K562 (cell line): Measurements from ENCODE around the gene PSMB11. TPM values are rescaled to one million over a fixed set of nuclear protein-coding genes. Genes with fewer than 3 reads are reported as not detected.
A peak's percentile ranks its signal among the peaks of the same experiment; 100 is the strongest.

Experiments used
- ATAC-seq: fragments of 200-7000 bp; cut with Tn5 transposase; 3 replicates; pipeline ENCODE4 v1.9.1; 2020; ENCODE audit warnings: moderate library complexity
- BruUV-seq: library from RNA; stranded (reverse); fragments of 400-500 nt; replicated peaks from 2 replicates; lab custom pipeline; 2021; lab: Mats Ljungman, UMichigan
- CTCF ChIA-PET: fragments of 300-600 bp; formaldehyde crosslinking; extraction: SDS; loops from one replicate; lab custom pipeline; 2021; ENCODE audit warnings: low intra/inter-chr PET ratio; lab: Yijun Ruan, JAX
- POLR2A ChIA-PET: fragments of 300-600, 350-650 bp; sonication (Branson Sonifier 250); formaldehyde crosslinking; extraction: SDS; loops from one replicate; lab custom pipeline; 2021; ENCODE audit warnings: antibody characterized with exemption, inconsistent platforms; lab: Yijun Ruan, JAX
- DNase-seq, 4 experiments: peaks; one replicate each; pipeline versions ENCODE4 v3.0.0 to v3.0.0-alpha.2; 2011 to 2018; ENCODE audit warnings: low spot score in 3 of 4, mixed read lengths in 3 of 4; ENCODE audit errors: extremely low read depth in 1 of 4
- FAIRE-seq: peaks from 2 replicates; lab custom pipeline; 2011; peaks lifted over from hg19 to GRCh38; lab: Jason Lieb, UNC
- H2AFZ ChIP-seq: 2 replicates; pipeline ENCODE4 v1.6.0; 2011; ENCODE audit warnings: low read depth, low read length, control low read depth, inconsistent platforms
- H3K27ac ChIP-seq: fragments of 200-600 bp; 3 replicates; pipeline ENCODE4 v1.8.0; 2011; ENCODE audit warnings: low read depth, mild to moderate bottlenecking, control low read depth, inconsistent platforms, low read length, moderate library complexity, mixed read lengths; ENCODE audit errors: extremely low read depth
- H3K27me3 ChIP-seq, 2 experiments: fragments of 300-600 bp in 1 of 2; 2 replicates in 1 of 2; 3 replicates in 1 of 2; pipeline versions ENCODE4 v1.6.0 to v1.8.0; 2011; ENCODE audit warnings: inconsistent platforms in 2 of 2, low read length in 2 of 2, mild to moderate bottlenecking in 1 of 2, mixed read lengths in 1 of 2, moderate library complexity in 1 of 2; ENCODE audit not compliant: control insufficient read depth in 2 of 2, insufficient read depth in 2 of 2
- H3K36me3 ChIP-seq: fragments of 300-600 bp; 3 replicates; pipeline ENCODE4 v1.8.0; 2011; ENCODE audit warnings: mild to moderate bottlenecking, low read length, inconsistent platforms; ENCODE audit not compliant: control insufficient read depth, insufficient read depth
- H3K4me1 ChIP-seq, 2 experiments: fragments of 200-600 bp in 1 of 2; replicated peaks in 1 of 2; 2 replicates in 1 of 2; 3 replicates in 1 of 2; pipeline versions ENCODE4 v1.5.1 to v1.8.0; 2011; ENCODE audit warnings: inconsistent platforms in 2 of 2, low read length in 2 of 2, mild to moderate bottlenecking in 1 of 2, mixed read lengths in 1 of 2, moderate library complexity in 1 of 2; ENCODE audit not compliant: control insufficient read depth in 2 of 2, insufficient read depth in 2 of 2
- H3K4me2 ChIP-seq: 2 replicates; pipeline ENCODE4 v1.6.1; 2011; ENCODE audit warnings: low read length, control low read depth, inconsistent platforms, mixed read lengths; ENCODE audit not compliant: insufficient read depth
- H3K4me3 ChIP-seq: fragments of 200-600 bp; sonication (generic), shearing (Covaris generic); 2 replicates; pipeline ENCODE4 v1.5.1; 2016; ENCODE audit warnings: control low read depth, inconsistent platforms
- H3K79me2 ChIP-seq: fragments of 200-600 bp; 3 replicates; pipeline ENCODE4 v1.8.0; 2011; ENCODE audit warnings: low read length, inconsistent platforms; ENCODE audit not compliant: control insufficient read depth, insufficient read depth
- H3K9ac ChIP-seq, 2 experiments: 2 replicates each; pipeline versions ENCODE4 v1.6.0 to v1.6.1; 2011; ENCODE audit warnings: low read depth in 2 of 2, low read length in 2 of 2, control low read depth in 1 of 2, inconsistent platforms in 1 of 2, mild to moderate bottlenecking in 1 of 2, mixed read lengths in 1 of 2; ENCODE audit not compliant: insufficient read depth in 1 of 2
- H3K9me1 ChIP-seq: one replicate; pipeline ENCODE4 v1.6.0; 2011; ENCODE audit warnings: inconsistent platforms, mild to moderate bottlenecking, low read length, moderate library complexity; ENCODE audit not compliant: control insufficient read depth, insufficient read depth
- H3K9me3 ChIP-seq: replicated peaks from 2 replicates; pipeline ENCODE4 v1.5.1; 2011; ENCODE audit warnings: low read depth, low read length, inconsistent platforms; ENCODE audit not compliant: control insufficient read depth, insufficient read depth
- H4K20me1 ChIP-seq: replicated peaks from 2 replicates; pipeline ENCODE4 v1.6.1; 2011; ENCODE audit warnings: low read length, inconsistent platforms, mixed read lengths; ENCODE audit not compliant: control insufficient read depth, insufficient read depth
- BRD9 ChIP-seq: fragments of 450-650 bp; IDR thresholded peaks from 2 replicates; pipeline ENCODE4 v1.6.1; 2018; ENCODE audit warnings: low read depth; ENCODE audit not compliant: partially characterized antibody
- FOS ChIP-seq: IDR thresholded peaks from 3 replicates; pipeline ENCODE4 v1.6.1; 2011; ENCODE audit not compliant: insufficient read length; ENCODE audit errors: extremely low read depth
- HDGF ChIP-seq: fragments of 450-650 bp; IDR thresholded peaks from 2 replicates; pipeline ENCODE4 v1.6.1; 2016
- SMARCE1 ChIP-seq: fragments of 450-650 bp; IDR thresholded peaks from 2 replicates; pipeline ENCODE4 v1.7.1; 2016; ENCODE audit warnings: mild to moderate bottlenecking
- SMC3 ChIP-seq: conservative IDR thresholded peaks from 2 replicates; pipeline ENCODE4 v1.6.1; 2011; ENCODE audit warnings: low read depth, low read length, improper control_type of control experiment; ENCODE audit not compliant: insufficient read depth
- VEZF1 ChIP-seq: fragments of 200-800 bp; sonication (Bioruptor generic); IDR thresholded peaks from 2 replicates; pipeline ENCODE4 v1.6.1; 2017; ENCODE audit warnings: missing genetic modification characterization, missing compliant biosample characterization
- ZNF224 ChIP-seq: sonication (generic); formaldehyde crosslinking; IDR thresholded peaks from 2 replicates; pipeline ENCODE4 v1.8.0; 2022; ENCODE audit warnings: mild to moderate bottlenecking, missing genetic modification reagents
- WGBS: fragments of 100-300 bp; shearing (Covaris generic); methylation state at CpG from one replicate; pipeline ENCODE4 v1.1.6; 2016; ENCODE audit warnings: low coverage, mixed read lengths; ENCODE audit not compliant: insufficient coverage; ENCODE audit errors: missing lambda C conversion rate; 5-methylcytosine and 5-hydroxymethylcytosine counted together
- in situ Hi-C: fragments of 300-500 bp; cut with MboI; formaldehyde crosslinking; loops from 4 replicates; pipeline ENCODE4 v1.15.0; 2018; ENCODE audit warnings: inconsistent platforms, mixed read lengths
- intact Hi-C: fragments of 100-400 bp; cut with micrococcal nuclease; formaldehyde crosslinking; loops from 2 replicates; pipeline ENCODE4 v1.14.2; 2022
- polyA plus RNA-seq, 8 experiments: library from polyadenylated mRNA; depleted of rRNA in 4 of 8; stranded (reverse) in 5 of 8; unstranded in 3 of 8; fragments of >200 nt; fragmentation: Nextera tagmentation in 2 of 8; fragmentation: Illumina TruSeq in 1 of 8; extraction: Ambion mirVana in 2 of 8; extraction: Trizol in 1 of 8; gene quantifications; 2 replicates each; pipeline versions ENCODE4 v1.2.1 to v1.2.3, GENCODE V29; 2011 to 2014; ENCODE audit warnings: inconsistent platforms in 1 of 8, missing spikeins in 1 of 8
- total RNA-seq, 7 experiments: library from RNA; depleted of rRNA in 6 of 7; stranded (reverse); fragments of >200 nt in 6 of 7; fragmentation: Illumina TruSeq in 2 of 7; extraction: Trizol in 2 of 7; gene quantifications; 2 replicates each; pipeline versions ENCODE4 v1.2.1 to v1.2.3, GENCODE V29; 2011 to 2021; ENCODE audit warnings: low replicate concordance in 1 of 7

PSMB11 gene
- total and polyA plus RNA-seq, 9 of the 15 experiments (the other 6 are each of a cell fraction or from before 2014, with no cell fraction given) = not detected

- Histone ChIP-seq H3K79me2 (no peaks in the 10 kb centered on the region), H3K4me2 (no peak overlapping the region), H3K9me3 (no peaks in the 10 kb centered on the region), H3K36me3 (peaks cover 8% of the 10 kb centered on the region; the same call in 2 of the 3 replicates), H3K4me1 (peaks cover 0 to 9% of the 10 kb centered on the region in 2 experiments; a peak in 3 of 5 replicates), H3K9ac (no peak overlapping the region), H3K27me3 (no peaks in the 10 kb centered on the region), H2AFZ (no peak overlapping the region), H3K9me1 (no peaks in the 10 kb centered on the region), H3K4me3 (no peak overlapping the region), H4K20me1 (no peaks in the 10 kb centered on the region), H3K27ac (no peak overlapping the region)
- in situ Hi-C loops (no loop called here), intact Hi-C loops (no loop called here)
- ATAC-seq (no peak), FAIRE-seq (no peak), DNase-seq (no peak)
- TF ChIP-seq SMARCE1 = no peak
- TF ChIP-seq HDGF = no peak
- TF ChIP-seq FOS = no peak
- TF ChIP-seq BRD9 = no peak
- BruUV-seq = no TSS peak
- CTCF ChIA-PET = interaction anchor here (1.7 to 4.1 kb wide), 2 partner anchors 61 to 65 kb away, joined by 9 to 45 read pairs; partner anchors contain the start of gene CDH24
- POLR2A ChIA-PET = interaction anchor here (0.6 to 7.7 kb wide), 4 partner anchors 11 to 66 kb away, joined by 3 to 81 read pairs (median 3); no protein-coding TSS in a partner anchor
Observed at GRCh38 chr14:22993517-22993916, 48.5 kb upstream of the PSMB11 start.

- no peaks in the 10 kb centered on the region for H3K27me3 ChIP-seq
- BruUV-seq = no TSS peak
- in situ Hi-C loops (no loop called here), intact Hi-C loops (loop anchor here (1.0 kb wide), 2 partner anchors 57 to 61 kb away; no protein-coding TSS in a partner anchor)
- no peak overlapping the region for H3K27ac ChIP-seq
- ATAC-seq (peak; percentile 94), FAIRE-seq (peak; percentile 80), DNase-seq (peak; percentile 32 to 74 (median 54))
- no peaks in the 10 kb centered on the region for H3K79me2 ChIP-seq
- peaks cover 7 to 15% of the 10 kb centered on the region in 2 experiments; a peak in 4 of 5 replicates for H3K4me1 ChIP-seq
- ChIA-PET POLR2A (interaction anchor here (0.6 to 7.7 kb wide), 14 partner anchors 8 to 211 kb away, joined by 3 to 81 read pairs (median 6); partner anchors contain the start of genes ACIN1, AJUBA, C14orf119 and HAUS4), CTCF (interaction anchor here (0.6 to 4.1 kb wide), 6 partner anchors 22 to 180 kb away, joined by 4 to 45 read pairs (median 6); partner anchors contain the start of gene CDH24)
- no peaks in the 10 kb centered on the region for H3K9me1 ChIP-seq
- peak overlapping the region in 1 of 2 experiments; percentile 82; a peak in 1 of 4 replicates for H3K9ac ChIP-seq
- H4K20me1 ChIP-seq = no peaks in the 10 kb centered on the region
- no peaks in the 10 kb centered on the region for H3K9me3 ChIP-seq
- H3K4me3 ChIP-seq = no peak overlapping the region
- H3K36me3 ChIP-seq = peaks cover 4% of the 10 kb centered on the region; the same call in 2 of the 3 replicates
- peak overlapping the region; percentile 66 for H2AFZ ChIP-seq
- no peak overlapping the region for H3K4me2 ChIP-seq
- WGBS = 22% methylated on average over 3 of the region's 4 CpGs
- peak; percentile 33; the same call in 1 of the 2 replicates for TF ChIP-seq VEZF1
- TF ChIP-seq SMC3 = peak; percentile 77
- TF ChIP-seq ZNF224 (CRISPR knock-in tag) = no peak
Observed at GRCh38 chr14:22994762-22995275, 47.2 kb upstream of the PSMB11 start.
